Stimulated activated memory B cell treated with anti-CD40 and anti-IgM and Interleukin-4, amounts not matched to agents 10 μg/mL and 1 μg/mL and 100 μg/mL, for 72 hours (primary cell): ENCODE results near the gene KLC3.
A peak's percentile ranks its signal among the peaks of the same experiment; 100 is the strongest.
"Not testable (repeated sequence)": the region's sequence is repeated elsewhere in the genome, so short reads cannot be mapped to it uniquely, and the experiment has no call there.

Experiments used
- ATAC-seq: fragments of 150-1000 bp; cut with Tn5 transposase; 2 replicates; pipeline ENCODE4 v1.10.0; 2021
- H3K27ac Mint-ChIP-seq: one replicate; pipeline ENCODE4 v1.8.0; 2022; ENCODE audit warnings: mild to moderate bottlenecking, mixed read lengths
- H3K27me3 Mint-ChIP-seq: one replicate; pipeline ENCODE4 v1.8.0; 2022; ENCODE audit warnings: mixed read lengths
- H3K36me3 Mint-ChIP-seq: one replicate; pipeline ENCODE4 v1.8.0; 2022; ENCODE audit warnings: mixed read lengths
- H3K4me1 Mint-ChIP-seq: one replicate; pipeline ENCODE4 v1.8.0; 2022; ENCODE audit warnings: mixed read lengths
- H3K4me3 Mint-ChIP-seq: one replicate; pipeline ENCODE4 v1.8.0; 2022; ENCODE audit warnings: mild to moderate bottlenecking, moderate library complexity, mixed read lengths
- H3K9me3 Mint-ChIP-seq: one replicate; pipeline ENCODE4 v1.8.0; 2022; ENCODE audit warnings: mixed read lengths

Gene KLC3

GRCh38 chr19:45306518-45307027 lies 34.0 kb upstream of the KLC3 start:
- H3K4me3 Mint-ChIP-seq, result no peak overlapping the region
- H3K27ac Mint-ChIP-seq, result no peak overlapping the region
- H3K27me3 Mint-ChIP-seq, result peaks cover 6% of the 10 kb centered on the region
- peaks cover 8% of the 10 kb centered on the region for H3K4me1 Mint-ChIP-seq
- peaks cover 13% of the 10 kb centered on the region for H3K36me3 Mint-ChIP-seq
- H3K9me3 Mint-ChIP-seq, result peaks cover 6% of the 10 kb centered on the region
- ATAC-seq, result no peak

GRCh38 chr19:45307361-45307760 lies 33.2 kb upstream of the KLC3 start:
- peaks cover 8% of the 10 kb centered on the region for H3K4me1 Mint-ChIP-seq
- peaks cover 14% of the 10 kb centered on the region for H3K27me3 Mint-ChIP-seq
- no peak overlapping the region for H3K27ac Mint-ChIP-seq
- no peak overlapping the region for H3K4me3 Mint-ChIP-seq
- peaks cover 6% of the 10 kb centered on the region for H3K36me3 Mint-ChIP-seq
- H3K9me3 Mint-ChIP-seq, result peaks cover 6% of the 10 kb centered on the region
- no peak for ATAC-seq

DNA sequence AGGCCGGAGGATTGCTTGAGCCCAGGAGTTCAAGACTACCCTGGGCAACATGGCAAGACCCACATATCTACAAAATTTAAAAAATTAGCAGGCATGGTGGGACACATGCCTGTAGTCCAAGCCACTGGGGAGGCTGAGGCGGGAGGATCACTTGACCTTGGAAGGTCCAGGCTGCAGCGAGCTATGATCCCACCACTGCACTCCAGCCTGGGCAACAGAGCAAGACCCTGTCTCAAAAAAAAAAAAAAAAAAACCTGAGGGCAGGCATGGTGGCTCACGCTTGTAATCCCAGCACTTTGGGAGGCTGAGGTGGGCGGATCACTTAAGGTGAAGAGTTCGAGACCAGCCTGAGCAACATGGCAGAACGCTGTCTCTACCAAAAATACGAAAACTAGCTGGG lies 31.2 kb upstream of the KLC3 start:
- H3K27me3 Mint-ChIP-seq, result peaks cover 29% of the 10 kb centered on the region
- H3K9me3 Mint-ChIP-seq, H3K4me1 Mint-ChIP-seq, H3K36me3 Mint-ChIP-seq, H3K27ac Mint-ChIP-seq, ATAC-seq, H3K4me3 Mint-ChIP-seq: not testable (repeated sequence)

DNA sequence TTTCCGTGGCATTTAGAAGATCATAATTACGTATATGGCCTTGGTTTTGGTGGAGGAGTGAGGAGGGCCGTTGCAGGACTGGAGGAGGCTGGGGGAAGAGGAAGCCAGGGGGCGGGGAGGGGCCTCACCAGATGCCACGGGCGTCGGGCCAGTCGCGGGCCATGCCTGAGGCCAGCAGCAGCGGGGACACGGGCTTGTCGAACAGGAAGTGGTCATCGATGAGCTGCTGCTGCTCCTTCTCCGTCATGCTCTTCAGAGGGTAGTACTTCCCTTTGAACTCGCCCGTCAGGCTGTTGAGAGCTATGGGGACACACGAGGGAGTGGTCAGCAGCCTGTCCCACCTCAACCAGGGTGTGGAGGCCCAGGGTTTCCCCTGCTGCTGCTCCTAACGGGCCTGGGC lies 28.9 kb upstream of the KLC3 start:
- Mint-ChIP-seq H3K27ac (no peak overlapping the region), H3K9me3 (peaks cover 2% of the 10 kb centered on the region), H3K4me3 (no peak overlapping the region), H3K4me1 (no peaks in the 10 kb centered on the region), H3K36me3 (no peaks in the 10 kb centered on the region), H3K27me3 (peaks cover 52% of the 10 kb centered on the region)
- ATAC-seq, result no peak

GRCh38 chr19:45312285-45312684 lies 28.3 kb upstream of the KLC3 start:
- not testable (repeated sequence) for H3K4me3 Mint-ChIP-seq, H3K9me3 Mint-ChIP-seq, H3K36me3 Mint-ChIP-seq, ATAC-seq, H3K27ac Mint-ChIP-seq, H3K4me1 Mint-ChIP-seq
- peaks cover 59% of the 10 kb centered on the region for H3K27me3 Mint-ChIP-seq

GRCh38 chr19:45314708-45315245 lies 25.8 kb upstream of the KLC3 start:
- no peaks in the 10 kb centered on the region for H3K9me3 Mint-ChIP-seq

DNA sequence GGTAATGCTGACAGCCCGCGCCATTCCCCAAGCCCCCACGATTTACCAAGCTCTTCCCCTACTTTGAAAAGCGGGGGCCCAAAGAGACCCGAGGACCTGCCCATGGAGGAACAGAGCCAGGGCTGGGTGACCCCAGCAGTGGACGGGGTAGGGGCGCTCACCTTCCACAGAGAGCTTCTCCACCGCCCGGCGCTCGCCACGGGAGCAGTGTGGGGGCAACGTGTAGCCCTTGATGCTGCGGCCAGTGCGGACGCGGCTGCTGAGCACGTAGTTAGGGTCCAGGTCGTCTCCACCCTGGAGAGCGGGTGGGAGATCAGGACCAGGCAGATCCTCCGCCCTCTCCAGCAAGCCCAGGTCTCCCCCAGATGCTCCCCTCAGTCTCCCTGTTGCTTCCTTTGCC lies 25.2 kb upstream of the KLC3 start:
- Mint-ChIP-seq H3K4me3 (no peak overlapping the region), H3K27ac (no peak overlapping the region), H3K36me3 (no peaks in the 10 kb centered on the region), H3K27me3 (peaks cover 73% of the 10 kb centered on the region), H3K9me3 (no peaks in the 10 kb centered on the region), H3K4me1 (no peaks in the 10 kb centered on the region)
- peak; percentile 41 for ATAC-seq

More at GRCh38 chr19:45314708-45315245, 25.8 kb upstream of the KLC3 start:
- H3K4me1 Mint-ChIP-seq, result no peaks in the 10 kb centered on the region
- H3K27me3 Mint-ChIP-seq, result peaks cover 73% of the 10 kb centered on the region
- no peak overlapping the region for H3K27ac Mint-ChIP-seq
- ATAC-seq, result no peak
- no peaks in the 10 kb centered on the region for H3K36me3 Mint-ChIP-seq
- no peak overlapping the region for H3K4me3 Mint-ChIP-seq

- ATAC-seq, result no peak
- Mint-ChIP-seq H3K4me1 (peaks cover 3% of the 10 kb centered on the region), H3K27me3 (peaks cover 76% of the 10 kb centered on the region), H3K4me3 (no peak overlapping the region), H3K27ac (no peak overlapping the region), H3K36me3 (no peaks in the 10 kb centered on the region), H3K9me3 (no peaks in the 10 kb centered on the region)
Measured at GRCh38 chr19:45320997-45321775, 19.4 kb upstream of the KLC3 start.

DNA sequence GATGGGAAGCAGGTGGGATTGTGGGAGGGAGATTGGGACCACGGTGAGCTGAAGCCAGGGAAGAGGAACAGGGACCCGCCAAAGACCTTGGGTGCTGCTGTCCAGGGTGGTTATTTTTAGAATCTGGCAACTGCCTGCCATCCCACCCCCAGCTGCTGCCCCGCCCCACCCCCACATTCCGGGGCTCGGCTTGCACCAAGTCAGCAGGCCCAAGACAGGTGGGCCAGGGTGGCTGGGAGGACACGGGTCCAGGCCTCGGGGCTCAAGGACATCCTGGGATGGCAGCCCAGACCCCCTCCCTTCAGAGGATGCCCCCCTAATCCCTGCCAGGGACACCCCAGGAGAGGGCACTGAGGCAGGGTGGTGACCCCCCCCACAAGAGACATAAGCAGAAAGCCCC lies 18.7 kb upstream of the KLC3 start:
- H3K27ac Mint-ChIP-seq, result no peak overlapping the region
- H3K4me3 Mint-ChIP-seq, result no peak overlapping the region
- peaks cover 75% of the 10 kb centered on the region for H3K27me3 Mint-ChIP-seq
- H3K4me1 Mint-ChIP-seq, result peaks cover 8% of the 10 kb centered on the region
- H3K9me3 Mint-ChIP-seq, result no peaks in the 10 kb centered on the region
- no peaks in the 10 kb centered on the region for H3K36me3 Mint-ChIP-seq
- no peak for ATAC-seq

DNA sequence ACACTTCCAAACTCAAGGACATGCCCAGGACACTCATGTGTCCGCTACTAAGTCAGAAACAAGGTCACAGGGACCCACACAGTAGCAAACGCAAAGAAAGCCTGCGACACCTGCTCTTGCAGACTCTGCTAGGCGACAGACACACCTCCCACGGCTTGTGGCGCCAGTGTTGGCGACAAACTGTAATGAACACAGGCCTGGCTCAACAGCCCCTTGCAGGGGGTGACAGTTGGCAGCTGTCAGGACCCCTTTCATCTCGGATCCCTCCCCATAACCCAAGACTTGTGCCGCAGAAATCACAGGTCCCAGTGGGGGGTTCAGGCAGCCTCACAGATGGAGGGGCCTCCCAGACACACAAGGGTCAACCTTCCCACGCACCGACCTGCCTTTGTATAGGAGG lies 18.2 kb upstream of the KLC3 start:
- Mint-ChIP-seq H3K4me3 (no peak overlapping the region), H3K27me3 (peaks cover 71% of the 10 kb centered on the region), H3K4me1 (peaks cover 8% of the 10 kb centered on the region), H3K9me3 (no peaks in the 10 kb centered on the region), H3K27ac (no peak overlapping the region), H3K36me3 (no peaks in the 10 kb centered on the region)
- ATAC-seq, result no peak

GRCh38 chr19:45322744-45323281 lies 17.7 kb upstream of the KLC3 start, which contains the start of gene CKM:
TSS of gene CKM (minus strand) at chr19:45322875. CDS start at chr19:45319713, 3,162 bp downstream.
- peaks cover 69% of the 10 kb centered on the region for H3K27me3 Mint-ChIP-seq
- H3K4me1 Mint-ChIP-seq, result peaks cover 8% of the 10 kb centered on the region
- no peaks in the 10 kb centered on the region for H3K9me3 Mint-ChIP-seq
- no peak within 1 kb of the TSS for H3K27ac Mint-ChIP-seq
- H3K36me3 Mint-ChIP-seq, result no peaks in the 10 kb centered on the region
- no peak within 1 kb of the TSS for H3K4me3 Mint-ChIP-seq
- no peak for ATAC-seq

GRCh38 chr19:45323671-45324081 lies 16.9 kb upstream of the KLC3 start:
- no peak overlapping the region for H3K4me3 Mint-ChIP-seq
- H3K9me3 Mint-ChIP-seq, result no peaks in the 10 kb centered on the region
- peaks cover 69% of the 10 kb centered on the region for H3K27me3 Mint-ChIP-seq
- no peak for ATAC-seq
- H3K4me1 Mint-ChIP-seq, result peaks cover 8% of the 10 kb centered on the region
- H3K27ac Mint-ChIP-seq, result no peak overlapping the region
- no peaks in the 10 kb centered on the region for H3K36me3 Mint-ChIP-seq

DNA sequence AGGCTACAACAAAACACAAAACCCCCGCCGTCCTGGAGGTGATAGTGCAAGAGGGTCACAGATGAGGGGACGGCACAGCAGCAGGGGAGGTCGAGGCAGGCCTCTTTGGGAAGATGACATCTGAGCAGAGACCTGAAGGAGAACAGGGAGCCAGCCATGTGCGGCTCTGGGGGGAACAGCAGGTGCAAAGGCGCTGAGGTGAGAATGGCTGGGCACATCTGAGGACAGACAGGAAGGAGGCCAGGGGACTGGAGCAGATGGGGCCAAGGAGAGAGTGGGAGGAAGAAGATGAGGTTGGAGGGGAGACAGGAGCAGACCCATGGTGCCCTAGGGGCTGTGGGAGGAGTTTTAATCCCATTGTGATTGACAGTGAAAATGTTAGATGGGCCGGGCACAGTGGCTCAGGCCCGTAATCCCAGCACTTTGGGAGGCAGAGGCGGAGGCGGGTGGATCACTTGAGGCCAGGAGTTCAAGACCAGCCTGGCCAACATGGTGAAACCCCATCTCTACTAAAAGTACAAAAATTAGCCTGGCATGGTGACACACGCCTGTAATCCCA lies 16.1 kb upstream of the KLC3 start:
- Mint-ChIP-seq H3K27me3 (peaks cover 74% of the 10 kb centered on the region), H3K36me3 (no peaks in the 10 kb centered on the region), H3K4me3 (no peak overlapping the region), H3K27ac (no peak overlapping the region), H3K9me3 (no peaks in the 10 kb centered on the region), H3K4me1 (peaks cover 8% of the 10 kb centered on the region)
- no peak for ATAC-seq

- Mint-ChIP-seq H3K27ac (no peak overlapping the region), H3K9me3 (no peaks in the 10 kb centered on the region), H3K4me1 (peaks cover 8% of the 10 kb centered on the region), H3K27me3 (peaks cover 68% of the 10 kb centered on the region), H3K4me3 (no peak overlapping the region), H3K36me3 (no peaks in the 10 kb centered on the region)
- no peak for ATAC-seq
Measured at GRCh38 chr19:45327404-45328143, 13.0 kb upstream of the KLC3 start.

DNA sequence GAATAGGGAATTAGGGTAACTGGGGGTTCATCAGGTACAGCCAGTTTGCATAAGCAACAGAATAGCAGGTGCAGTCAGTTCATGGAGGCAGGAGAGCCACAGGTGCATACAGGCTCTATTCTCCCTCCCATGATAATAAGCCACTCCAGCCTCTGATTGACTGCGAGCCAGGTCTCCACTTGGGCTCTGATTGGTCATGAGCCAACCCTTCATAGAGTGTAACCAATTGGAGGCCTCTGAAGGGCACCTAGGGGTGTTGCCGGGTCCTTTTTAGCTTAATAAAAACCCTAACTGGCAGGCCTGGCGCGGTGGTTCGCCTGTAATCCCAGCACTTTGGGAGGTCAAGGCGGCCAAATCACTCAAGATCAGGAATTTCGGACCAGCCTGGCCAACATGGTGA lies 9.1 kb upstream of the KLC3 start:
- H3K27me3 Mint-ChIP-seq, result peaks cover 42% of the 10 kb centered on the region
- no peak overlapping the region for H3K4me3 Mint-ChIP-seq
- no peak overlapping the region for H3K27ac Mint-ChIP-seq
- H3K9me3 Mint-ChIP-seq, result no peaks in the 10 kb centered on the region
- no peak for ATAC-seq
- no peaks in the 10 kb centered on the region for H3K36me3 Mint-ChIP-seq
- peaks cover 3% of the 10 kb centered on the region for H3K4me1 Mint-ChIP-seq
